ENCODE results near the gene IDS. TPM values are rescaled to one million over a fixed set of nuclear protein-coding genes. Genes with fewer than 3 reads are reported as not detected.
A peak's percentile ranks its signal among the peaks of the same experiment; 100 is the strongest.

The IDS gene
- total and polyA plus RNA-seq, 4 donors: 5.3 to 21.9 (median 15.4) TPM

DNA sequence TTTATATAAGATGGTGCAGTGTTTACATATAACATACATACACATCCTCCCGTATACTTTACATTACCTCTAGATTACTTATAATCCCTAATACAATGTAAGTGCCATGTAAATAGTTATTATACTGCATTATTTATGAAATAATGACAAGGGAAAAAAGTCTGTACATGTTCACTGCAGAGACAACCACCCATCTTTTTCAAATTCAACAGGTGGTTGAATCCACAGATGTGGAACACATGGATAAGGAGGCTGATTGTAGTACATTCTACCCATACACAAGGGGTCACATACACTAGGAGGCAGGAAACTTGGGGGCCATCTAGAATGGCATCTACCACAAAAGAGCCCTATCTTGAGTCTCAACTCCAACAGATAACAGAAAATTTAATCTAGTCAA lies 3.4 kb upstream of the IDS start:
- no peaks in the 10 kb centered on the region for H3K36me3 ChIP-seq (ENCODE audit: control insufficient read depth in 4 of 4, insufficient read depth in 3 of 4, low read depth in 1 of 4, low read length in 3 of 4)
- no peak overlapping the region for H3K4me3 ChIP-seq (ENCODE audit: low read depth in 1 of 3, low read length in 3 of 3)
- 66% methylated on average over 1 of the region's 1 CpG for WGBS
- H3K4me1 ChIP-seq (ENCODE audit: control insufficient read depth in 4 of 4, insufficient read depth in 4 of 4, low read length in 3 of 4): peaks cover 0 to 10% (median 7%) of the 10 kb centered on the region in 4 donors
- TF ChIP-seq, protein P1, sequence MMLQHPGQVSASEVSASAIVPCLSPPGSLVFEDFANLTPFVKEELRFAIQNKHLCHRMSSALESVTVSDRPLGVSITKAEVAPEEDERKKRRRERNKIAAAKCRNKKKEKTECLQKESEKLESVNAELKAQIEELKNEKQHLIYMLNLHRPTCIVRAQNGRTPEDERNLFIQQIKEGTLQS (IDR thresholded peaks at IDR 0.05): no peak
- no peak for TF ChIP-seq JUND (IDR thresholded peaks at IDR 0.05)
- TF ChIP-seq TAF1 (conservative IDR thresholded peaks at IDR 0.05): no peak
- TF ChIP-seq YY1 (IDR thresholded peaks at IDR 0.05): no peak
- no peak overlapping the region for H3K27ac ChIP-seq (ENCODE audit: low read depth in 1 of 2, low read length in 2 of 2)
- H3K9me3 ChIP-seq (ENCODE audit: control insufficient read depth in 4 of 4, low read length in 3 of 4): no peaks in the 10 kb centered on the region
- no peak overlapping the region for H3K9ac ChIP-seq (ENCODE audit: low read depth in 1 of 2, low read length in 2 of 2)
- H3K27me3 ChIP-seq (ENCODE audit: control insufficient read depth in 4 of 4, insufficient read depth in 4 of 4, low read length in 3 of 4): no peaks in the 10 kb centered on the region
- DNase-seq (ENCODE audit: low spot score): no peak

DNA sequence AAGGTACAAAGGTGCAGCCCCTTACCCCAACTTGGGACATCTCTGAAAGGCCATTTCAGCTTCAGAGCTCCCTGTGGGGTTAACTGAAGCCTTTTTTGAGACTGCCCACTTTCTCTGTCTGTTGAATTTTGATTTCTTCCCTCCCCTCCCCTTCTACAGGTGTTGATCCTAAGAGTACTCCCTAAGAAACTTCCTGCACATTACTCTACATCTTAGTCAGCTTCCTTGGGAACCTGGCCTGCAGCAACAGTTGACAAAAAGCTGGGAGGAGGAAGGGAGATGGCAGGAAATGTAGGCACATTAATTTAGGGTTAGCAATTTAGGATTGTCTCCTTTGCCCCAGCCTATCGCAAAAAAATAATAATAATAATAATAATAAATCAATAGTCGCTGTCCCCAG lies 1.2 kb upstream of the IDS start:
- H3K27ac ChIP-seq (ENCODE audit: low read depth in 1 of 2, low read length in 2 of 2): no peak overlapping the region
- DNase-seq (ENCODE audit: low spot score): no peak
- no peak overlapping the region for H3K9ac ChIP-seq (ENCODE audit: low read depth in 1 of 2, low read length in 2 of 2)
- H3K4me3 ChIP-seq (ENCODE audit: low read depth in 1 of 3, low read length in 3 of 3): no peak overlapping the region
- H3K4me1 ChIP-seq (ENCODE audit: control insufficient read depth in 4 of 4, insufficient read depth in 4 of 4, low read length in 3 of 4): peaks cover 0 to 10% (median 7%) of the 10 kb centered on the region in 4 donors
- WGBS: 95% methylated on average over 2 of the region's 2 CpGs
- TF ChIP-seq HNF4G (IDR thresholded peaks at IDR 0.05): no peak
- TF ChIP-seq, protein P2, sequence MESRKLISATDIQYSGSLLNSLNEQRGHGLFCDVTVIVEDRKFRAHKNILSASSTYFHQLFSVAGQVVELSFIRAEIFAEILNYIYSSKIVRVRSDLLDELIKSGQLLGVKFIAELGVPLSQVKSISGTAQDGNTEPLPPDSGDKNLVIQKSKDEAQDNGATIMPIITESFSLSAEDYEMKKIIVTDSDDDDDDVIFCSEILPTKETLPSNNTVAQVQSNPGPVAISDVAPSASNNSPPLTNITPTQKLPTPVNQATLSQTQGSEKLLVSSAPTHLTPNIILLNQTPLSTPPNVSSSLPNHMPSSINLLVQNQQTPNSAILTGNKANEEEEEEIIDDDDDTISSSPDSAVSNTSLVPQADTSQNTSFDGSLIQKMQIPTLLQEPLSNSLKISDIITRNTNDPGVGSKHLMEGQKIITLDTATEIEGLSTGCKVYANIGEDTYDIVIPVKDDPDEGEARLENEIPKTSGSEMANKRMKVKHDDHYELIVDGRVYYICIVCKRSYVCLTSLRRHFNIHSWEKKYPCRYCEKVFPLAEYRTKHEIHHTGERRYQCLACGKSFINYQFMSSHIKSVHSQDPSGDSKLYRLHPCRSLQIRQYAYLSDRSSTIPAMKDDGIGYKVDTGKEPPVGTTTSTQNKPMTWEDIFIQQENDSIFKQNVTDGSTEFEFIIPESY (IDR thresholded peaks at IDR 0.05): no peak
- TF ChIP-seq, protein P1 (IDR thresholded peaks at IDR 0.05): no peak
- TF ChIP-seq SP1 (IDR thresholded peaks at IDR 0.05): no peak
- no peaks in the 10 kb centered on the region for H3K9me3 ChIP-seq (ENCODE audit: control insufficient read depth in 4 of 4, low read length in 3 of 4)
- peaks cover 0 to 6% (median 3%) of the 10 kb centered on the region in 4 donors for H3K36me3 ChIP-seq (ENCODE audit: control insufficient read depth in 4 of 4, insufficient read depth in 3 of 4, low read depth in 1 of 4, low read length in 3 of 4)
- H3K27me3 ChIP-seq (ENCODE audit: control insufficient read depth in 4 of 4, insufficient read depth in 4 of 4, low read length in 3 of 4): no peaks in the 10 kb centered on the region

DNA sequence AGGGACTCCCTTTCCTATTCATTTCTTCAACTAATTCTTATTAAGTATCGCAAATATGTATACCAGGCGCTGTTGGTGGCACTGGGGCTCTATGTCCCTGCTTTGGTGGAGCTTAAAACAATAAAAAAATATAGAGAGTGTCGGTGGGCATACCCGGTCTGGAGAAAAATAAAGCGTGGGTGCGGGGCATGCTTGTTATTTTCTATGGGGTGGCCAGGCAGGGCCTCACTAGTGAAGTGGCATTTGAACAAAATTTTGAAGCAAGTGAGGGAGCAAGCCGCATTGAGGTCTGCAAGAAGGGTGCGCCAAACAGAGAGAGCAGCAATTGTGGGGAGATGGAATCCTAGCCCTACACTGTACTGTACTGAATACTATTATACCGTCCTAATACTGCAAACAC lies 565 bp upstream of the IDS start:
- Histone ChIP-seq H3K4me1 (ENCODE audit: control insufficient read depth in 4 of 4, insufficient read depth in 4 of 4, low read length in 3 of 4) (peaks cover 0 to 10% (median 7%) of the 10 kb centered on the region in 4 donors), H3K9ac (ENCODE audit: low read depth in 1 of 2, low read length in 2 of 2) (no peak overlapping the region), H3K4me3 (ENCODE audit: low read depth in 1 of 3, low read length in 3 of 3) (no peak overlapping the region), H3K36me3 (ENCODE audit: control insufficient read depth in 4 of 4, insufficient read depth in 3 of 4, low read depth in 1 of 4, low read length in 3 of 4) (peaks cover 0 to 10% (median 4%) of the 10 kb centered on the region in 4 donors), H3K9me3 (ENCODE audit: control insufficient read depth in 4 of 4, low read length in 3 of 4) (no peaks in the 10 kb centered on the region), H3K27ac (ENCODE audit: low read depth in 1 of 2, low read length in 2 of 2) (peak overlapping the region; percentile 53 to 87), H3K27me3 (ENCODE audit: control insufficient read depth in 4 of 4, insufficient read depth in 4 of 4, low read length in 3 of 4) (no peaks in the 10 kb centered on the region)
- 90% methylated on average over 9 of the region's 9 CpGs for WGBS
- no peak for DNase-seq (ENCODE audit: low spot score)
- TF ChIP-seq EGR1 (IDR thresholded peaks at IDR 0.05; ENCODE audit: low read depth in 2 of 2): no peak

DNA sequence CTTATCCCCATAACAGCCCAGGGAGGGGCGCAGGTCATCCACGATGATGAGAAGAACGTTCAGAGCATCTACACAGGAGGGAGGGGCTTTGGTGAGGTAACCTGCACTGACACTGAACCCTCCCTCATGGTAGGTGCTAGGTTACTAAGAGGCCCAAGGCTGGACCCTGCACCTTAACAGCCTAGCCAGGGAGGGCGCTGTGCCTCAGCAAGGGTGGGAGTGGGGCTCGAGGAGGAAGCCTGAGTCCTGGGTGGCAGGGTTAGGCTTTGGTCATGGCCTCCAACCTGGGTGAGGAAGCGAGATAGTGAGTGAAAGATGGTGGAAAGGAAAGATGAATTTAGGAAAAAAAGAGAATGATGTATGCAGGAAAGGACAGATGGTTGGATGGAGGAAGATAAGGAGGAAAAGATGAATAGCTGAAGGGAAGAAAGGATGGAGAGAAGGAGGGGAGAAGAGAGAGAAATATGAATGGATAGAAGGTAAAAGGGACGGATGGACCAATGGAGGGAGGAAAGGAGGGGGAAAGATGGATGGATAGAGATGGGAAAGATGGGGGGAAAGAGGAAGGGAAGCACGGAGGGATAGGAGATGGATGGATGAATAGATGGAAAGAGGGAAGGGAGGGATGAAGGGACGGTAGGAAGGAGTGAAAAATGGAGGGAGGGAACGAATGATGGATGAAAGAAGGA lies 736 bp downstream of the IDS start:
- TF ChIP-seq FOXA2 (IDR thresholded peaks at IDR 0.05) (no peak), TAF1 (conservative IDR thresholded peaks at IDR 0.05) (no peak), FOXA1 (IDR thresholded peaks at IDR 0.05) (no peak), HNF4A (conservative IDR thresholded peaks at IDR 0.05) (no peak)
- TF ChIP-seq, protein P3, sequence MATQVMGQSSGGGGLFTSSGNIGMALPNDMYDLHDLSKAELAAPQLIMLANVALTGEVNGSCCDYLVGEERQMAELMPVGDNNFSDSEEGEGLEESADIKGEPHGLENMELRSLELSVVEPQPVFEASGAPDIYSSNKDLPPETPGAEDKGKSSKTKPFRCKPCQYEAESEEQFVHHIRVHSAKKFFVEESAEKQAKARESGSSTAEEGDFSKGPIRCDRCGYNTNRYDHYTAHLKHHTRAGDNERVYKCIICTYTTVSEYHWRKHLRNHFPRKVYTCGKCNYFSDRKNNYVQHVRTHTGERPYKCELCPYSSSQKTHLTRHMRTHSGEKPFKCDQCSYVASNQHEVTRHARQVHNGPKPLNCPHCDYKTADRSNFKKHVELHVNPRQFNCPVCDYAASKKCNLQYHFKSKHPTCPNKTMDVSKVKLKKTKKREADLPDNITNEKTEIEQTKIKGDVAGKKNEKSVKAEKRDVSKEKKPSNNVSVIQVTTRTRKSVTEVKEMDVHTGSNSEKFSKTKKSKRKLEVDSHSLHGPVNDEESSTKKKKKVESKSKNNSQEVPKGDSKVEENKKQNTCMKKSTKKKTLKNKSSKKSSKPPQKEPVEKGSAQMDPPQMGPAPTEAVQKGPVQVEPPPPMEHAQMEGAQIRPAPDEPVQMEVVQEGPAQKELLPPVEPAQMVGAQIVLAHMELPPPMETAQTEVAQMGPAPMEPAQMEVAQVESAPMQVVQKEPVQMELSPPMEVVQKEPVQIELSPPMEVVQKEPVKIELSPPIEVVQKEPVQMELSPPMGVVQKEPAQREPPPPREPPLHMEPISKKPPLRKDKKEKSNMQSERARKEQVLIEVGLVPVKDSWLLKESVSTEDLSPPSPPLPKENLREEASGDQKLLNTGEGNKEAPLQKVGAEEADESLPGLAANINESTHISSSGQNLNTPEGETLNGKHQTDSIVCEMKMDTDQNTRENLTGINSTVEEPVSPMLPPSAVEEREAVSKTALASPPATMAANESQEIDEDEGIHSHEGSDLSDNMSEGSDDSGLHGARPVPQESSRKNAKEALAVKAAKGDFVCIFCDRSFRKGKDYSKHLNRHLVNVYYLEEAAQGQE (IDR thresholded peaks at IDR 0.05): no peak
- TF ChIP-seq, protein P1 (IDR thresholded peaks at IDR 0.05): no peak
- TF ChIP-seq, protein P4, sequence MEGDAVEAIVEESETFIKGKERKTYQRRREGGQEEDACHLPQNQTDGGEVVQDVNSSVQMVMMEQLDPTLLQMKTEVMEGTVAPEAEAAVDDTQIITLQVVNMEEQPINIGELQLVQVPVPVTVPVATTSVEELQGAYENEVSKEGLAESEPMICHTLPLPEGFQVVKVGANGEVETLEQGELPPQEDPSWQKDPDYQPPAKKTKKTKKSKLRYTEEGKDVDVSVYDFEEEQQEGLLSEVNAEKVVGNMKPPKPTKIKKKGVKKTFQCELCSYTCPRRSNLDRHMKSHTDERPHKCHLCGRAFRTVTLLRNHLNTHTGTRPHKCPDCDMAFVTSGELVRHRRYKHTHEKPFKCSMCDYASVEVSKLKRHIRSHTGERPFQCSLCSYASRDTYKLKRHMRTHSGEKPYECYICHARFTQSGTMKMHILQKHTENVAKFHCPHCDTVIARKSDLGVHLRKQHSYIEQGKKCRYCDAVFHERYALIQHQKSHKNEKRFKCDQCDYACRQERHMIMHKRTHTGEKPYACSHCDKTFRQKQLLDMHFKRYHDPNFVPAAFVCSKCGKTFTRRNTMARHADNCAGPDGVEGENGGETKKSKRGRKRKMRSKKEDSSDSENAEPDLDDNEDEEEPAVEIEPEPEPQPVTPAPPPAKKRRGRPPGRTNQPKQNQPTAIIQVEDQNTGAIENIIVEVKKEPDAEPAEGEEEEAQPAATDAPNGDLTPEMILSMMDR (IDR thresholded peaks at IDR 0.05; ENCODE audit: low read depth, low read length, missing input control): no peak
- H3K36me3 ChIP-seq (ENCODE audit: control insufficient read depth in 4 of 4, insufficient read depth in 3 of 4, low read depth in 1 of 4, low read length in 3 of 4): peaks cover 0 to 19% (median 7%) of the 10 kb centered on the region in 4 donors

More for the DNA sequence above, 736 bp downstream of the IDS start:
- DNase-seq (ENCODE audit: low spot score): no peak
- Histone ChIP-seq H3K27me3 (ENCODE audit: control insufficient read depth in 4 of 4, insufficient read depth in 4 of 4, low read length in 3 of 4) (no peaks in the 10 kb centered on the region), H3K4me3 (ENCODE audit: low read depth in 1 of 3, low read length in 3 of 3) (peak overlapping the region; percentile 63 to 78 (median 65)), H3K9ac (ENCODE audit: low read depth in 1 of 2, low read length in 2 of 2) (peak overlapping the region; percentile 33 to 44), H3K27ac (ENCODE audit: low read depth in 1 of 2, low read length in 2 of 2) (peak overlapping the region; percentile 87 to 89), H3K9me3 (ENCODE audit: control insufficient read depth in 4 of 4, low read length in 3 of 4) (no peaks in the 10 kb centered on the region), H3K4me1 (ENCODE audit: control insufficient read depth in 4 of 4, insufficient read depth in 4 of 4, low read length in 3 of 4) (peaks cover 0 to 10% (median 7%) of the 10 kb centered on the region in 4 donors)
- 60% methylated on average over 10 of the region's 10 CpGs for WGBS
